Measurements from ENCODE around the gene FOXL1.

The FOXL1 gene

GRCh38 chr16:86575095-86575685 lies 3.2 kb upstream of the FOXL1 start:
- peak overlapping the region; percentile 51 for H3K4me3 ChIP-seq (ENCODE audit: low read depth, low read length)
- no peak for DNase-seq (ENCODE audit: low read depth)
- in situ Hi-C loops (cut with HindIII; ENCODE audit: low sequenced_read_pairs) = no loop called here
- TF ChIP-seq, protein P1, sequence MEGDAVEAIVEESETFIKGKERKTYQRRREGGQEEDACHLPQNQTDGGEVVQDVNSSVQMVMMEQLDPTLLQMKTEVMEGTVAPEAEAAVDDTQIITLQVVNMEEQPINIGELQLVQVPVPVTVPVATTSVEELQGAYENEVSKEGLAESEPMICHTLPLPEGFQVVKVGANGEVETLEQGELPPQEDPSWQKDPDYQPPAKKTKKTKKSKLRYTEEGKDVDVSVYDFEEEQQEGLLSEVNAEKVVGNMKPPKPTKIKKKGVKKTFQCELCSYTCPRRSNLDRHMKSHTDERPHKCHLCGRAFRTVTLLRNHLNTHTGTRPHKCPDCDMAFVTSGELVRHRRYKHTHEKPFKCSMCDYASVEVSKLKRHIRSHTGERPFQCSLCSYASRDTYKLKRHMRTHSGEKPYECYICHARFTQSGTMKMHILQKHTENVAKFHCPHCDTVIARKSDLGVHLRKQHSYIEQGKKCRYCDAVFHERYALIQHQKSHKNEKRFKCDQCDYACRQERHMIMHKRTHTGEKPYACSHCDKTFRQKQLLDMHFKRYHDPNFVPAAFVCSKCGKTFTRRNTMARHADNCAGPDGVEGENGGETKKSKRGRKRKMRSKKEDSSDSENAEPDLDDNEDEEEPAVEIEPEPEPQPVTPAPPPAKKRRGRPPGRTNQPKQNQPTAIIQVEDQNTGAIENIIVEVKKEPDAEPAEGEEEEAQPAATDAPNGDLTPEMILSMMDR (IDR thresholded peaks at IDR 0.05; ENCODE audit: low read depth, low read length, missing control alignments) = no peak

GRCh38 chr16:86575754-86576557 lies 2.4 kb upstream of the FOXL1 start:
- peak overlapping the region; percentile 51 for H3K4me3 ChIP-seq (ENCODE audit: low read depth, low read length)
- peak; percentile 87 for DNase-seq (ENCODE audit: low read depth)
- in situ Hi-C loops (cut with HindIII; ENCODE audit: low sequenced_read_pairs) = no loop called here
- TF ChIP-seq, protein P1 (IDR thresholded peaks at IDR 0.05; ENCODE audit: low read depth, low read length, missing control alignments) = peak; percentile 70

- TF ChIP-seq, protein P1 (IDR thresholded peaks at IDR 0.05; ENCODE audit: low read depth, low read length, missing control alignments) = no peak
- H3K4me3 ChIP-seq (ENCODE audit: low read depth, low read length) = peak overlapping the region; percentile 51
- DNase-seq (ENCODE audit: low read depth) = no peak
- in situ Hi-C loops (cut with HindIII; ENCODE audit: low sequenced_read_pairs) = no loop called here
Measured at GRCh38 chr16:86576591-86577313, 1.6 kb upstream of the FOXL1 start.

- in situ Hi-C loops (cut with HindIII; ENCODE audit: low sequenced_read_pairs) = no loop called here
- H3K4me3 ChIP-seq (ENCODE audit: low read depth, low read length) = peak overlapping the region; percentile 51
- TF ChIP-seq, protein P1 (IDR thresholded peaks at IDR 0.05; ENCODE audit: low read depth, low read length, missing control alignments) = no peak
- DNase-seq (ENCODE audit: low read depth) = no peak
Measured at GRCh38 chr16:86577314-86577971, 906 bp upstream of the FOXL1 start.

GRCh38 chr16:86578611-86579267 lies 390 bp downstream of the FOXL1 start:
- peak overlapping the region; percentile 51 for H3K4me3 ChIP-seq (ENCODE audit: low read depth, low read length)

More at GRCh38 chr16:86578611-86579267, 390 bp downstream of the FOXL1 start:
- TF ChIP-seq, protein P1 (IDR thresholded peaks at IDR 0.05; ENCODE audit: low read depth, low read length, missing control alignments) = no peak
- in situ Hi-C loops (cut with HindIII; ENCODE audit: low sequenced_read_pairs) = no loop called here
- DNase-seq (ENCODE audit: low read depth) = no peak

Data from astrocyte of the cerebellum (primary cell).